ENCODE data around the gene HLTF.

HLTF gene

GRCh38 chr3:149089395-149089794 is 3.1 kb upstream of the HLTF start:
- no peak for DNase-seq (ENCODE audit: low spot score)

GRCh38 chr3:149087208-149087607 is 875 bp upstream of the HLTF start:
- DNase-seq (ENCODE audit: low spot score), result no peak

- DNase-seq (ENCODE audit: low spot score), result peak; percentile 36
Measured at GRCh38 chr3:149085828-149086231, 503 bp downstream of the HLTF start.

- DNase-seq (ENCODE audit: low spot score), result no peak
Measured at GRCh38 chr3:149081772-149082171, 4.6 kb downstream of the HLTF start.

- no peak for DNase-seq (ENCODE audit: low spot score)
Measured at GRCh38 chr3:149080699-149081091, 5.6 kb downstream of the HLTF start.

GRCh38 chr3:149080011-149080698 is 6.2 kb downstream of the HLTF start:
- no peak for DNase-seq (ENCODE audit: low spot score)

GRCh38 chr3:149077628-149078027 is 8.7 kb downstream of the HLTF start:
- DNase-seq (ENCODE audit: low spot score), result no peak

- no peak for DNase-seq (ENCODE audit: low spot score)
Measured at GRCh38 chr3:149067883-149068282, 18.4 kb downstream of the HLTF start.

GRCh38 chr3:149061776-149062175 is 24.6 kb downstream of the HLTF start:
- DNase-seq (ENCODE audit: low spot score), result no peak

GRCh38 chr3:149058602-149059001 is 27.7 kb downstream of the HLTF start:
- no peak for DNase-seq (ENCODE audit: low spot score)

GRCh38 chr3:149058198-149058597 is 28.1 kb downstream of the HLTF start:
- no peak for DNase-seq (ENCODE audit: low spot score)

- no peak for DNase-seq (ENCODE audit: low spot score)
Measured at GRCh38 chr3:149055575-149055974, 30.8 kb downstream of the HLTF start.

GRCh38 chr3:149044339-149045083 is 41.8 kb downstream of the HLTF start:
- no peak for DNase-seq (ENCODE audit: low spot score)

GRCh38 chr3:149042789-149043386 is 43.4 kb downstream of the HLTF start:
- DNase-seq (ENCODE audit: low spot score), result no peak

- DNase-seq (ENCODE audit: low spot score), result no peak
Measured at GRCh38 chr3:149038322-149038721, 48.0 kb downstream of the HLTF start.

GRCh38 chr3:149037684-149038083 is 48.6 kb downstream of the HLTF start:
- no peak for DNase-seq (ENCODE audit: low spot score)

- DNase-seq (ENCODE audit: low spot score), result no peak
Measured at GRCh38 chr3:149031096-149031495, 55.2 kb downstream of the HLTF start.

- no peak for DNase-seq (ENCODE audit: low spot score)
Measured at GRCh38 chr3:149026718-149027117, 59.6 kb downstream of the HLTF start.

- no peak for DNase-seq (ENCODE audit: low spot score)
Measured at GRCh38 chr3:149023951-149024350, 62.4 kb downstream of the HLTF start.

- DNase-seq (ENCODE audit: low spot score), result no peak
Measured at GRCh38 chr3:149021830-149022229, 64.5 kb downstream of the HLTF start.

- DNase-seq (ENCODE audit: low spot score), result no peak
Measured at GRCh38 chr3:149020839-149021252, 65.5 kb downstream of the HLTF start.

GRCh38 chr3:149020196-149020838 is 66.0 kb downstream of the HLTF start:
- no peak for DNase-seq (ENCODE audit: low spot score)

- no peak for DNase-seq (ENCODE audit: low spot score)
Measured at GRCh38 chr3:149019580-149019979, 66.8 kb downstream of the HLTF start.

All from putamen (tissue), 1 donor.